PC-9 (cell line): ENCODE results near the gene WASL.

ENCODE experiments used
- CTCF ChIP-seq: fragments of 200-600 bp; sonication (generic); conservative IDR thresholded peaks from 2 replicates; pipeline ENCODE4 v1.6.1; 2017; ENCODE audit warnings: mixed run types, antibody characterized with exemption, mild to moderate bottlenecking, moderate library complexity
- EZH2 ChIP-seq: fragments of 200-600 bp; sonication (generic); IDR thresholded peaks from 2 replicates; pipeline ENCODE4 v1.8.0; 2017; ENCODE audit warnings: antibody characterized with exemption, low read depth

- TF ChIP-seq CTCF (no peak), EZH2 (no peak)
Measured at GRCh38 chr7:123788584-123788983, 39.8 kb upstream of the WASL start.
